H1 (cell line): Measurements from ENCODE around the gene FSCN2. TPM values are rescaled to one million over a fixed set of nuclear protein-coding genes. Genes with fewer than 3 reads are reported as not detected.

Experiments
- MAFK ChIP-seq: IDR thresholded peaks from 2 replicates; pipeline ENCODE4 v1.6.1; 2012; ENCODE audit warnings: low read depth, mild to moderate bottlenecking, improper control_type of control experiment, low read length
- NRF1 ChIP-seq: IDR thresholded peaks from 2 replicates; pipeline ENCODE4 v1.6.1; 2011; ENCODE audit warnings: mild to moderate bottlenecking, low read depth, low read length, improper control_type of control experiment
- RAD21 ChIP-seq, 2 experiments: IDR thresholded peaks in 1 of 2; conservative IDR thresholded peaks in 1 of 2; 2 replicates each; pipeline ENCODE4 v1.6.1; 2011; ENCODE audit warnings: low read depth in 2 of 2, low read length in 2 of 2, improper control_type of control experiment in 1 of 2, inconsistent platforms in 1 of 2, mild to moderate bottlenecking in 1 of 2, moderate library complexity in 1 of 2
- YY1 ChIP-seq: IDR thresholded peaks from 2 replicates; pipeline ENCODE4 v1.6.1; 2011; ENCODE audit warnings: low read depth, mild to moderate bottlenecking, low read length
- polyA plus RNA-seq, 7 experiments: library from polyadenylated mRNA; depleted of rRNA in 3 of 7; stranded (reverse) in 5 of 7; unstranded in 2 of 7; fragments of >200 nt in 5 of 7; fragments of 200-250 nt in 2 of 7; gene quantifications; 1 replicate in 5 of 7; 2 replicates in 1 of 7; 4 replicates in 1 of 7; pipeline versions ENCODE4 v1.2.1 to v1.2.3, GENCODE V29; 2011 to 2013; ENCODE audit warnings: missing spikeins in 2 of 7, mixed read lengths in 2 of 7
- total RNA-seq: library from RNA; stranded (reverse); fragmentation: NEBNext Ultra II Directional; extraction: Animal tissue kit (Norgen Biotek cat#: 25700); gene quantifications from 2 replicates; pipeline ENCODE4 v1.2.1, GENCODE V29; 2021

The FSCN2 gene
- total and polyA plus RNA-seq, 2 of the 8 experiments (the other 6 are each of a cell fraction or from before 2014, with no cell fraction given), result 0.18 to 0.30 TPM

DNA sequence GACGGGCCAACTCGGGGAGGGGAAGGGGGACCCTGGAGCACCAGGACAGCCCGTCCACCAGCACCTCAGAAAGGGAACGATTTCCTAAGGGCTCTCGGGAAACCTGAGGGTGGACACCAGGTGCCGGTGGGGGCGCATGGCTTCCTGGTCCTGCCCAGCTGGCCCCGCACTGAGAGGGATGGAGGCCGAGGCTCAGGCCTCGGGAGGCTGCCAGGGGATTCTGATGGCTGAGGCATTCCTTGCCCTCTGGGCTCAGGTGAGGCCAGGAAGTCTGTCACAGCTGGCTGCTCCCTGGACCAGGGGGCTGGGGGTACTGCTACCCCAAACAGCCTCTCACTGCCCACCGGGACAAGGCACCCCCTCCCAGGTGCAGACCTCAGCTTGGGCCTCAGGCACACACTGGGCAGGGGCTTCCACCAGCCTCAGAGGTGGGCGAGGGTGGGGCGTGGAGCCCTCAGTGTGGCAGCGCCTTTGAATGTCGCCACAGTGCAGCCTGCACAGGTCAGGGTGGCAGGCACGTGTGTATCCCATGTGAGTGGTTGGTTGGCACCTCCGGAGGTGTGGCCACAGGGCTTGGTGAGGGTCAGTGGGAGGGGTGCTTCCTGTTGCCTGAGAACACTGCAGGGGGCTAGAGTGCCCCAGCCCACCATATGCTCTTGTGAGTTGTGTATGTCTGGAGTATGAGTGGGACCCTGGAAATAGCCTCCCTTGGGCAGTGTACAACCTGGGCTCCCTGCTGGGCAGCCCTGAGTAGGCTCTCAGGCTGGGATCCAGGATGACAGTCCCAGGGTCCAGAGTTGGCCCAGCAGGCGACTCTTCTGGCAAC lies 3.9 kb upstream of the FSCN2 start (continued):
- TF ChIP-seq NRF1 (no peak), RAD21 (IDR thresholded peaks at IDR 0.05 in 1 of 2, conservative IDR thresholded peaks at IDR 0.05 in 1 of 2; ENCODE audit: low read depth in 2 of 2, low read length in 2 of 2) (no peak), YY1 (no peak), MAFK (no peak)
- TF ChIP-seq, all 59 proteins: peak for 0
